H9 (cell line): ENCODE data around the gene ASPSCR1. TPM values are rescaled to one million over a fixed set of nuclear protein-coding genes. Genes with fewer than 3 reads are reported as not detected.

Experiments
- DNase-seq: peaks from one replicate; pipeline ENCODE4 v3.0.0-alpha.2; 2017
- H2AFZ ChIP-seq: one replicate; pipeline ENCODE4 v1.6.1; 2013; ENCODE audit warnings: mild to moderate bottlenecking, low read length, control low read depth, moderate library complexity
- H2AK5ac ChIP-seq: 2 replicates; pipeline ENCODE4 v1.6.1; 2013; ENCODE audit warnings: low read length, control low read depth, mixed read lengths; ENCODE audit not compliant: insufficient read length
- H2BK120ac ChIP-seq: one replicate; pipeline ENCODE4 v1.6.1; 2013; ENCODE audit warnings: low read depth, mild to moderate bottlenecking, low read length, control low read depth, inconsistent platforms; ENCODE audit not compliant: poor library complexity, severe bottlenecking
- H2BK12ac ChIP-seq: 2 replicates; pipeline ENCODE4 v1.6.1; 2013; ENCODE audit warnings: low read length, control low read depth, mixed read lengths, low read depth; ENCODE audit not compliant: insufficient read length
- H2BK15ac ChIP-seq: 2 replicates; pipeline ENCODE4 v1.6.1; 2013; ENCODE audit warnings: low read depth, low read length, control low read depth
- H2BK20ac ChIP-seq: one replicate; pipeline ENCODE4 v1.6.1; 2013; ENCODE audit warnings: low read depth, mild to moderate bottlenecking, low read length, control low read depth, inconsistent platforms; ENCODE audit not compliant: poor library complexity, severe bottlenecking
- H2BK5ac ChIP-seq: 2 replicates; pipeline ENCODE4 v1.6.1; 2013; ENCODE audit warnings: low read length, control low read depth, mixed read lengths; ENCODE audit not compliant: insufficient read length
- H3K14ac ChIP-seq: 2 replicates; pipeline ENCODE4 v1.6.1; 2013; ENCODE audit warnings: low read length, control low read depth; ENCODE audit not compliant: insufficient read depth
- H3K18ac ChIP-seq: 2 replicates; pipeline ENCODE4 v1.6.1; 2013; ENCODE audit warnings: low read depth, mild to moderate bottlenecking, mixed read lengths, low read length, control low read depth; ENCODE audit not compliant: insufficient read length
- H3K23ac ChIP-seq: 2 replicates; pipeline ENCODE4 v1.6.1; 2013; ENCODE audit warnings: low read length, control low read depth, mixed read lengths, low read depth; ENCODE audit not compliant: insufficient read length
- H3K23me2 ChIP-seq: 2 replicates; pipeline ENCODE4 v1.6.1; 2013; ENCODE audit warnings: low read depth, mild to moderate bottlenecking, mixed read lengths, low read length, control low read depth; ENCODE audit not compliant: insufficient read length, poor library complexity, severe bottlenecking
- H3K27ac ChIP-seq: 2 replicates; pipeline ENCODE4 v1.5.1; 2013; ENCODE audit warnings: low read length, control low read depth, mixed read lengths, low read depth; ENCODE audit not compliant: insufficient read length
- H3K27me3 ChIP-seq: 2 replicates; pipeline ENCODE4 v1.6.1; 2013; ENCODE audit warnings: low read length, control low read depth, inconsistent platforms; ENCODE audit not compliant: insufficient read depth
- H3K4ac ChIP-seq: 2 replicates; pipeline ENCODE4 v1.6.1; 2013; ENCODE audit warnings: low read depth, mild to moderate bottlenecking, control low read depth, inconsistent platforms, low read length, moderate library complexity
- H3K4me1 ChIP-seq: 2 replicates; pipeline ENCODE4 v1.6.1; 2013; ENCODE audit warnings: low read length, control low read depth, inconsistent platforms; ENCODE audit not compliant: insufficient read depth
- H3K4me2 ChIP-seq: 2 replicates; pipeline ENCODE4 v1.6.1; 2013; ENCODE audit warnings: low read length, control low read depth, mixed read lengths; ENCODE audit not compliant: insufficient read length, insufficient read depth
- H3K56ac ChIP-seq: 2 replicates; pipeline ENCODE4 v1.6.1; 2013; ENCODE audit warnings: low read depth, mild to moderate bottlenecking, mixed read lengths, low read length, control low read depth; ENCODE audit not compliant: insufficient read length
- H3K79me1 ChIP-seq: 2 replicates; pipeline ENCODE4 v1.6.1; 2013; ENCODE audit warnings: low read depth, mild to moderate bottlenecking, moderate library complexity, low read length, control low read depth, inconsistent platforms; ENCODE audit not compliant: insufficient read depth, poor library complexity, severe bottlenecking
- H3K79me2 ChIP-seq: 2 replicates; pipeline ENCODE4 v1.6.1; 2013; ENCODE audit warnings: low read length, control low read depth, inconsistent platforms; ENCODE audit not compliant: insufficient read depth
- H3K9ac ChIP-seq: 2 replicates; pipeline ENCODE4 v1.6.1; 2013; ENCODE audit warnings: low read length, control low read depth, mixed read lengths; ENCODE audit not compliant: insufficient read length; ENCODE audit errors: extremely low read depth
- H3K9me3 ChIP-seq: one replicate; pipeline ENCODE4 v1.6.1; 2013; ENCODE audit warnings: low read depth, low read length, inconsistent platforms; ENCODE audit not compliant: control insufficient read depth
- H3T11ph ChIP-seq: one replicate; pipeline ENCODE4 v1.6.1; 2013; ENCODE audit warnings: mild to moderate bottlenecking, low read length, control low read depth, inconsistent platforms
- H4K20me1 ChIP-seq: one replicate; pipeline ENCODE4 v1.6.1; 2013; ENCODE audit not compliant: control insufficient read depth, insufficient read length, insufficient read depth
- H4K5ac ChIP-seq: 2 replicates; pipeline ENCODE4 v1.6.1; 2013; ENCODE audit warnings: low read depth, mild to moderate bottlenecking, mixed read lengths, low read length, control low read depth; ENCODE audit not compliant: insufficient read length
- H4K8ac ChIP-seq: replicated peaks from 2 replicates; pipeline ENCODE4 v1.6.1; 2013; ENCODE audit warnings: low read length, control low read depth, mixed read lengths, low read depth; ENCODE audit not compliant: insufficient read length
- H4K91ac ChIP-seq: 2 replicates; pipeline ENCODE4 v1.6.1; 2013; ENCODE audit warnings: low read depth, mild to moderate bottlenecking, moderate library complexity, mixed read lengths, low read length, control low read depth; ENCODE audit not compliant: insufficient read length
- H3K27ac Mint-ChIP-seq, 3 experiments: 2 replicates in 2 of 3; 3 replicates in 1 of 3; pipeline ENCODE4 v1.8.0; 2020 to 2021; ENCODE audit warnings: mixed read lengths in 3 of 3, mild to moderate bottlenecking in 1 of 3, moderate library complexity in 1 of 3
- H3K27me3 Mint-ChIP-seq: 2 replicates; pipeline ENCODE4 v1.8.0; 2021; ENCODE audit warnings: low read depth, mild to moderate bottlenecking, moderate library complexity, mixed read lengths
- H3K36me3 Mint-ChIP-seq, 3 experiments: 2 replicates in 2 of 3; 3 replicates in 1 of 3; pipeline ENCODE4 v1.8.0; 2020 to 2021; ENCODE audit warnings: low read depth in 3 of 3, mixed read lengths in 3 of 3; ENCODE audit not compliant: insufficient read depth in 1 of 3
- H3K4me1 Mint-ChIP-seq, 2 experiments: 2 replicates each; pipeline ENCODE4 v1.8.0; 2020; ENCODE audit warnings: mixed read lengths in 2 of 2
- H3K4me3 Mint-ChIP-seq, 2 experiments: 2 replicates in 1 of 2; 3 replicates in 1 of 2; pipeline ENCODE4 v1.8.0; 2020 to 2021; ENCODE audit warnings: mild to moderate bottlenecking in 2 of 2, mixed read lengths in 2 of 2, moderate library complexity in 1 of 2
- H3K9me3 Mint-ChIP-seq, 2 experiments: 2 replicates in 1 of 2; 3 replicates in 1 of 2; pipeline ENCODE4 v1.8.0; 2020; ENCODE audit warnings: mild to moderate bottlenecking in 2 of 2, mixed read lengths in 2 of 2, moderate library complexity in 1 of 2
- WGBS: extraction: QIAGEN DNeasy Blood & Tissue Kit; methylation state at CpG from one replicate; pipeline ENCODE4 v1.1.7; 2013; ENCODE audit warnings: missing lambda C conversion rate, low lambda C conversion rate, mixed read lengths; ENCODE audit not compliant: insufficient read length; ENCODE audit errors: extremely low coverage; 5-methylcytosine and 5-hydroxymethylcytosine counted together
- total RNA-seq: library from RNA; stranded (reverse); gene quantifications from 2 replicates; pipeline ENCODE4 v1.2.1, GENCODE V29; 2021
- TF ChIP-seq, protein P1 (sequence below): fragments of 200-600 bp; sonication (generic); conservative IDR thresholded peaks from 3 replicates; pipeline ENCODE4 v1.8.0; 2021; ENCODE audit warnings: antibody characterized with exemption, mild to moderate bottlenecking

ASPSCR1 gene
- total RNA-seq, 1 experiment from 2014 or later: 50.9 TPM

DNA sequence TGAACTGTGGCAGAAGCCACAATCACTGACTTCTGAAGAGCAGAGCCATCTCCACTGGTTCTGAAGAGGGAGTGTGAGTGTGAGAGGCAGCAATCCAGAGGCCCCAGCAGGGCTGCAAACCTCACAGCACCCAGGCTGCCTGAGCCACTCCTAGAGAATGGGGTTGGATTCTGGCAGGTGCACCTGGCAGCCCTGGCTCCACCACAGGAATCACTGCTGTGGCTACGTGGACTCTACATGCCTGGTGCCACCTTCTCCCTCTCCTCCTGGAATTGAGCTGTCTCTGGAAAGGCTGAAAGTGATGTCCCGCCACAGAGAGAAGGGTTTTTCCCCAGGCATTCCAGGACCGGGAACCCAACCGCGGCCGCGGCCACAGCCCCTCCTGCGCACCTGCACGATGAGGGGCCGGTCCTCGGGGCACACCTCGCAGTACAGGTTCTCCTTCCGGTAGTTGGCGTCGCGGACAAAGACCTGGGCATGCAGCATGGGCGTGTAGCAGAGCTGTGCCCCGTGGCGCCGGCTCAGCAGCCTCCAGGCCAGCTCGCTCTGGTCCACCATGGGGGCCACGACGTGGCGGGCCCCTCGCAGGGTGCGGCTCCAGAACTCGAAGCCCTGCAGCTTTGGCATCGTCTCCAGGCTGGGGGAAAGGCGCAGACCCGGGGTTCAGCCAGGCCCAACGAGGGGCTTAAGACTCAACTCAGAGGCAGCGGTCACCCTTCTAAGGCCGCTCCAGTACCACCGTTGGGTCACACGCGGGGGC is 87.2 kb downstream of the ASPSCR1 start:
- no CpG with 5 or more reads among the region's 36 CpGs for WGBS
- H3K9me3 Mint-ChIP-seq: no peaks in the 10 kb centered on the region; a peak in 1 of 5 replicates

More for the DNA sequence above, 87.2 kb downstream of the ASPSCR1 start:
- Histone ChIP-seq H3K9me3 (no peaks in the 10 kb centered on the region), H3K4ac (no peak overlapping the region), H3K56ac (no peak overlapping the region), H3K79me2 (no peaks in the 10 kb centered on the region), H3K23ac (no peak overlapping the region), H3K79me1 (no peaks in the 10 kb centered on the region), H2BK15ac (no peak overlapping the region), H3K18ac (no peak overlapping the region), H2AK5ac (no peak overlapping the region), H3K4me2 (peak overlapping the region; percentile 75), H2BK20ac (no peak overlapping the region), H2BK12ac (no peak overlapping the region), H4K5ac (no peak overlapping the region), H4K20me1 (no peaks in the 10 kb centered on the region), H3T11ph (no peak overlapping the region), H3K27ac (no peak overlapping the region), H3K9ac (peak overlapping the region; percentile 47), H3K23me2 (peaks cover 15% of the 10 kb centered on the region), H3K14ac (peak overlapping the region; percentile 9; the same call in 1 of the 2 replicates), H4K91ac (no peak overlapping the region), H2BK5ac (no peak overlapping the region), H4K8ac (no peak overlapping the region), H2BK120ac (no peak overlapping the region), H2AFZ (no peak overlapping the region), H3K27me3 (no peaks in the 10 kb centered on the region), H3K4me1 (no peaks in the 10 kb centered on the region)
- no peak for DNase-seq
- Mint-ChIP-seq H3K4me1 (peaks cover 4 to 5% of the 10 kb centered on the region in 2 experiments), H3K27me3 (peaks cover 5% of the 10 kb centered on the region), H3K27ac (no peak overlapping the region), H3K4me3 (peak overlapping the region; percentile 70 to 73), H3K36me3 (peaks cover 4 to 17% (median 13%) of the 10 kb centered on the region in 3 experiments)
- TF ChIP-seq, protein P1, sequence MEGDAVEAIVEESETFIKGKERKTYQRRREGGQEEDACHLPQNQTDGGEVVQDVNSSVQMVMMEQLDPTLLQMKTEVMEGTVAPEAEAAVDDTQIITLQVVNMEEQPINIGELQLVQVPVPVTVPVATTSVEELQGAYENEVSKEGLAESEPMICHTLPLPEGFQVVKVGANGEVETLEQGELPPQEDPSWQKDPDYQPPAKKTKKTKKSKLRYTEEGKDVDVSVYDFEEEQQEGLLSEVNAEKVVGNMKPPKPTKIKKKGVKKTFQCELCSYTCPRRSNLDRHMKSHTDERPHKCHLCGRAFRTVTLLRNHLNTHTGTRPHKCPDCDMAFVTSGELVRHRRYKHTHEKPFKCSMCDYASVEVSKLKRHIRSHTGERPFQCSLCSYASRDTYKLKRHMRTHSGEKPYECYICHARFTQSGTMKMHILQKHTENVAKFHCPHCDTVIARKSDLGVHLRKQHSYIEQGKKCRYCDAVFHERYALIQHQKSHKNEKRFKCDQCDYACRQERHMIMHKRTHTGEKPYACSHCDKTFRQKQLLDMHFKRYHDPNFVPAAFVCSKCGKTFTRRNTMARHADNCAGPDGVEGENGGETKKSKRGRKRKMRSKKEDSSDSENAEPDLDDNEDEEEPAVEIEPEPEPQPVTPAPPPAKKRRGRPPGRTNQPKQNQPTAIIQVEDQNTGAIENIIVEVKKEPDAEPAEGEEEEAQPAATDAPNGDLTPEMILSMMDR: no peak
